GM19238 (cell line): ENCODE data around the gene NSF.
"Not testable (repeated sequence)": the region's sequence is repeated elsewhere in the genome, so short reads cannot be mapped to it uniquely, and the experiment has no call there.

ENCODE experiments used
- DNase-seq: peaks from one replicate; pipeline ENCODE4 v3.0.0; 2011; ENCODE audit warnings: low spot score; ENCODE audit not compliant: insufficient read length

The NSF gene

GRCh38 chr17:46628753-46629436 is 38.4 kb downstream of the NSF start:
- DNase-seq: not testable (repeated sequence)

GRCh38 chr17:46632146-46632545 is 41.7 kb downstream of the NSF start:
- not testable (repeated sequence) for DNase-seq

- DNase-seq: not testable (repeated sequence)
Observed at GRCh38 chr17:46634844-46635243, 44.4 kb downstream of the NSF start.

GRCh38 chr17:46641861-46642656 is 51.6 kb downstream of the NSF start:
- not testable (repeated sequence) for DNase-seq

GRCh38 chr17:46647251-46647650 is 56.8 kb downstream of the NSF start:
- DNase-seq: not testable (repeated sequence)

- DNase-seq: not testable (repeated sequence)
Observed at GRCh38 chr17:46647688-46648278, 57.3 kb downstream of the NSF start.

GRCh38 chr17:46649246-46649645 is 58.8 kb downstream of the NSF start:
- DNase-seq: not testable (repeated sequence)

GRCh38 chr17:46652024-46652643 is 61.7 kb downstream of the NSF start:
- DNase-seq: not testable (repeated sequence)

- DNase-seq: not testable (repeated sequence)
Observed at GRCh38 chr17:46658235-46658634, 67.8 kb downstream of the NSF start.

- DNase-seq: not testable (repeated sequence)
Observed at GRCh38 chr17:46659702-46660101, 69.2 kb downstream of the NSF start.

- DNase-seq: not testable (repeated sequence)
Observed at GRCh38 chr17:46663123-46663522, 72.7 kb downstream of the NSF start.

- not testable (repeated sequence) for DNase-seq
Observed at GRCh38 chr17:46663552-46663951, 73.1 kb downstream of the NSF start.

- not testable (repeated sequence) for DNase-seq
Observed at GRCh38 chr17:46665969-46666368, 75.5 kb downstream of the NSF start.

- not testable (repeated sequence) for DNase-seq
Observed at GRCh38 chr17:46670789-46671188, 80.3 kb downstream of the NSF start.

- DNase-seq: not testable (repeated sequence)
Observed at GRCh38 chr17:46672777-46673176, 82.3 kb downstream of the NSF start.

GRCh38 chr17:46677819-46678218 is 87.3 kb downstream of the NSF start:
- DNase-seq: not testable (repeated sequence)

GRCh38 chr17:46683653-46684052 is 93.2 kb downstream of the NSF start:
- not testable (repeated sequence) for DNase-seq

GRCh38 chr17:46685284-46685683 is 94.8 kb downstream of the NSF start:
- DNase-seq: not testable (repeated sequence)

GRCh38 chr17:46692196-46692595 is 101.7 kb downstream of the NSF start:
- not testable (repeated sequence) for DNase-seq

- DNase-seq: not testable (repeated sequence)
Observed at GRCh38 chr17:46693283-46693682, 102.8 kb downstream of the NSF start.

- DNase-seq: not testable (repeated sequence)
Observed at GRCh38 chr17:46696522-46696921, 106.1 kb downstream of the NSF start.

GRCh38 chr17:46699014-46699413 is 108.5 kb downstream of the NSF start:
- not testable (repeated sequence) for DNase-seq
